ENCODE results near the gene DHDH. TPM values are rescaled to one million over a fixed set of nuclear protein-coding genes. Genes with fewer than 3 reads are reported as not detected.

The DHDH gene
- total and polyA plus RNA-seq, 2 of the 13 experiments (the other 11 are each of a cell fraction or from before 2014, with no cell fraction given), result 0.13 to 0.91 TPM

DNA sequence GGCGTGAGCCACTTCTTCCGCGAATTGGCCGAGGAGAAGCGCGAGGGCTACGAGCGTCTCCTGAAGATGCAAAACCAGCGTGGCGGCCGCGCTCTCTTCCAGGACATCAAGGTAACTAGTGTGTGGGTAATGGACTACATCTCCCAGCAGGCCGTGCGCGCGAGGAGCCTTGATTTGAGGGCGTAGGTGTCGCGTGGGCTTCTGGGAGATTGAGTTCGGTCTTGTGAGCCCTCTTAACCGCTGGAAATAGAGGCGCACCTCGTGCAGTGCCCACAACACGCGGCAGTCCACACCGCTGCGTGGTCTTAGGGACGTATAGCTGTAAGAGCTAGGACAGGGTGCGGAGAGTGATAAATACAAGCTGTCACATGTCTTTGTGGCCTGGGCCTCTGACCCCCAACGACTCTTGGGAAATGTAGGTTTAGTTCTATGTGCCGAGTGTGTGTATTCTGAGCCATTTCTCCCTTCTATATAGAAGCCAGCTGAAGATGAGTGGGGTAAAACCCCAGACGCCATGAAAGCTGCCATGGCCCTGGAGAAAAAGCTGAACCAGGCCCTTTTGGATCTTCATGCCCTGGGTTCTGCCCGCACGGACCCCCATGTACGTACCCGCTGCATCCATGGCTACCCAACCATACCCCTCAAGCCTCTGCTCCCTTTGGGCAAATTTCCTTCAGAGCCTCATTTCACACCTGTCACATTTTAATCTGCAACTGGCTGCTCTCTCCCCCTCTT, 32.5 kb downstream of the DHDH start (continued):
- TF ChIP-seq ZNF432 (CRISPR knock-in tag; IDR thresholded peaks at IDR 0.05; ENCODE audit: borderline replicate concordance) (no peak), MIER3 (CRISPR knock-in tag; IDR thresholded peaks at IDR 0.05; ENCODE audit: borderline replicate concordance) (no peak), RFX5 (IDR thresholded peaks at IDR 0.05; ENCODE audit: low read depth, low read length) (no peak), ZFX (CRISPR knock-in tag; IDR thresholded peaks at IDR 0.05; ENCODE audit: low read depth) (peak; percentile 45; the same call in 1 of the 2 replicates), ZNF234 (CRISPR knock-in tag; conservative IDR thresholded peaks at IDR 0.05) (no peak), ATRX (CRISPR knock-in tag; IDR thresholded peaks at IDR 0.05; ENCODE audit: borderline replicate concordance) (no peak), IRX3 (CRISPR knock-in tag; IDR thresholded peaks at IDR 0.05; ENCODE audit: borderline replicate concordance, low read depth) (peak; percentile 29; the same call in 1 of the 2 replicates), BRD4 (CRISPR knock-in tag; IDR thresholded peaks at IDR 0.05) (no peak; the same call in 1 of the 2 replicates), ZNF354B (CRISPR knock-in tag; IDR thresholded peaks at IDR 0.05) (no peak), SRSF9 (IDR thresholded peaks at IDR 0.05; ENCODE audit: borderline replicate concordance, insufficient read depth, low read depth, low read length, poor library complexity, severe bottlenecking) (no peak), MAF1 (CRISPR knock-in tag; IDR thresholded peaks at IDR 0.05; ENCODE audit: borderline replicate concordance) (no peak), ZNF768 (CRISPR knock-in tag; IDR thresholded peaks at IDR 0.05) (no peak), BHLHE40 (IDR thresholded peaks at IDR 0.05; ENCODE audit: low read length) (no peak), PHF8 (CRISPR knock-in tag; IDR thresholded peaks at IDR 0.05) (no peak; the same call in 1 of the 2 replicates)
- TF ChIP-seq, protein P1, sequence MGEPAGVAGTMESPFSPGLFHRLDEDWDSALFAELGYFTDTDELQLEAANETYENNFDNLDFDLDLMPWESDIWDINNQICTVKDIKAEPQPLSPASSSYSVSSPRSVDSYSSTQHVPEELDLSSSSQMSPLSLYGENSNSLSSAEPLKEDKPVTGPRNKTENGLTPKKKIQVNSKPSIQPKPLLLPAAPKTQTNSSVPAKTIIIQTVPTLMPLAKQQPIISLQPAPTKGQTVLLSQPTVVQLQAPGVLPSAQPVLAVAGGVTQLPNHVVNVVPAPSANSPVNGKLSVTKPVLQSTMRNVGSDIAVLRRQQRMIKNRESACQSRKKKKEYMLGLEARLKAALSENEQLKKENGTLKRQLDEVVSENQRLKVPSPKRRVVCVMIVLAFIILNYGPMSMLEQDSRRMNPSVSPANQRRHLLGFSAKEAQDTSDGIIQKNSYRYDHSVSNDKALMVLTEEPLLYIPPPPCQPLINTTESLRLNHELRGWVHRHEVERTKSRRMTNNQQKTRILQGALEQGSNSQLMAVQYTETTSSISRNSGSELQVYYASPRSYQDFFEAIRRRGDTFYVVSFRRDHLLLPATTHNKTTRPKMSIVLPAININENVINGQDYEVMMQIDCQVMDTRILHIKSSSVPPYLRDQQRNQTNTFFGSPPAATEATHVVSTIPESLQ (CRISPR knock-in tag; conservative IDR thresholded peaks at IDR 0.05), result no peak
- TF ChIP-seq, protein P2, sequence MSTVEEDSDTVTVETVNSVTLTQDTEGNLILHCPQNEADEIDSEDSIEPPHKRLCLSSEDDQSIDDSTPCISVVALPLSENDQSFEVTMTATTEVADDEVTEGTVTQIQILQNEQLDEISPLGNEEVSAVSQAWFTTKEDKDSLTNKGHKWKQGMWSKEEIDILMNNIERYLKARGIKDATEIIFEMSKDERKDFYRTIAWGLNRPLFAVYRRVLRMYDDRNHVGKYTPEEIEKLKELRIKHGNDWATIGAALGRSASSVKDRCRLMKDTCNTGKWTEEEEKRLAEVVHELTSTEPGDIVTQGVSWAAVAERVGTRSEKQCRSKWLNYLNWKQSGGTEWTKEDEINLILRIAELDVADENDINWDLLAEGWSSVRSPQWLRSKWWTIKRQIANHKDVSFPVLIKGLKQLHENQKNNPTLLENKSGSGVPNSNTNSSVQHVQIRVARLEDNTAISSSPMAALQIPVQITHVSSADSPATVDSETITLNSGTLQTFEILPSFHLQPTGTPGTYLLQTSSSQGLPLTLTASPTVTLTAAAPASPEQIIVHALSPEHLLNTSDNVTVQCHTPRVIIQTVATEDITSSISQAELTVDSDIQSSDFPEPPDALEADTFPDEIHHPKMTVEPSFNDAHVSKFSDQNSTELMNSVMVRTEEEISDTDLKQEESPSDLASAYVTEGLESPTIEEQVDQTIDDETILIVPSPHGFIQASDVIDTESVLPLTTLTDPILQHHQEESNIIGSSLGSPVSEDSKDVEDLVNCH (CRISPR knock-in tag; IDR thresholded peaks at IDR 0.05), result no peak
- TF ChIP-seq, protein P3, sequence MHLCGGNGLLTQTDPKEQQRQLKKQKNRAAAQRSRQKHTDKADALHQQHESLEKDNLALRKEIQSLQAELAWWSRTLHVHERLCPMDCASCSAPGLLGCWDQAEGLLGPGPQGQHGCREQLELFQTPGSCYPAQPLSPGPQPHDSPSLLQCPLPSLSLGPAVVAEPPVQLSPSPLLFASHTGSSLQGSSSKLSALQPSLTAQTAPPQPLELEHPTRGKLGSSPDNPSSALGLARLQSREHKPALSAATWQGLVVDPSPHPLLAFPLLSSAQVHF (CRISPR knock-in tag; IDR thresholded peaks at IDR 0.05), result no peak
- TF ChIP-seq, protein P4, sequence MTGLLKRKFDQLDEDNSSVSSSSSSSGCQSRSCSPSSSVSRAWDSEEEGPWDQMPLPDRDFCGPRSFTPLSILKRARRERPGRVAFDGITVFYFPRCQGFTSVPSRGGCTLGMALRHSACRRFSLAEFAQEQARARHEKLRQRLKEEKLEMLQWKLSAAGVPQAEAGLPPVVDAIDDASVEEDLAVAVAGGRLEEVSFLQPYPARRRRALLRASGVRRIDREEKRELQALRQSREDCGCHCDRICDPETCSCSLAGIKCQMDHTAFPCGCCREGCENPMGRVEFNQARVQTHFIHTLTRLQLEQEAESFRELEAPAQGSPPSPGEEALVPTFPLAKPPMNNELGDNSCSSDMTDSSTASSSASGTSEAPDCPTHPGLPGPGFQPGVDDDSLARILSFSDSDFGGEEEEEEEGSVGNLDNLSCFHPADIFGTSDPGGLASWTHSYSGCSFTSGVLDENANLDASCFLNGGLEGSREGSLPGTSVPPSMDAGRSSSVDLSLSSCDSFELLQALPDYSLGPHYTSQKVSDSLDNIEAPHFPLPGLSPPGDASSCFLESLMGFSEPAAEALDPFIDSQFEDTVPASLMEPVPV (CRISPR knock-in tag; IDR thresholded peaks at IDR 0.05), result 0 out of 2 replicates have a peak, but pooled peaks have one; percentile 9
- TF ChIP-seq, protein P5, sequence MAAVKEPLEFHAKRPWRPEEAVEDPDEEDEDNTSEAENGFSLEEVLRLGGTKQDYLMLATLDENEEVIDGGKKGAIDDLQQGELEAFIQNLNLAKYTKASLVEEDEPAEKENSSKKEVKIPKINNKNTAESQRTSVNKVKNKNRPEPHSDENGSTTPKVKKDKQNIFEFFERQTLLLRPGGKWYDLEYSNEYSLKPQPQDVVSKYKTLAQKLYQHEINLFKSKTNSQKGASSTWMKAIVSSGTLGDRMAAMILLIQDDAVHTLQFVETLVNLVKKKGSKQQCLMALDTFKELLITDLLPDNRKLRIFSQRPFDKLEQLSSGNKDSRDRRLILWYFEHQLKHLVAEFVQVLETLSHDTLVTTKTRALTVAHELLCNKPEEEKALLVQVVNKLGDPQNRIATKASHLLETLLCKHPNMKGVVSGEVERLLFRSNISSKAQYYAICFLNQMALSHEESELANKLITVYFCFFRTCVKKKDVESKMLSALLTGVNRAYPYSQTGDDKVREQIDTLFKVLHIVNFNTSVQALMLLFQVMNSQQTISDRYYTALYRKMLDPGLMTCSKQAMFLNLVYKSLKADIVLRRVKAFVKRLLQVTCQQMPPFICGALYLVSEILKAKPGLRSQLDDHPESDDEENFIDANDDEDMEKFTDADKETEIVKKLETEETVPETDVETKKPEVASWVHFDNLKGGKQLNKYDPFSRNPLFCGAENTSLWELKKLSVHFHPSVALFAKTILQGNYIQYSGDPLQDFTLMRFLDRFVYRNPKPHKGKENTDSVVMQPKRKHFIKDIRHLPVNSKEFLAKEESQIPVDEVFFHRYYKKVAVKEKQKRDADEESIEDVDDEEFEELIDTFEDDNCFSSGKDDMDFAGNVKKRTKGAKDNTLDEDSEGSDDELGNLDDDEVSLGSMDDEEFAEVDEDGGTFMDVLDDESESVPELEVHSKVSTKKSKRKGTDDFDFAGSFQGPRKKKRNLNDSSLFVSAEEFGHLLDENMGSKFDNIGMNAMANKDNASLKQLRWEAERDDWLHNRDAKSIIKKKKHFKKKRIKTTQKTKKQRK (IDR thresholded peaks at IDR 0.05; ENCODE audit: low read length), result no peak
